Rectal smooth muscle tissue (tissue), 1 donor: Measurements from ENCODE around the gene FDX2.

Experiments
- H3K27ac ChIP-seq: one replicate; pipeline ENCODE4 v1.7.0; 2013; ENCODE audit warnings: low read depth, low read length, inconsistent platforms
- H3K27me3 ChIP-seq: one replicate; pipeline ENCODE4 v1.7.0; 2013; ENCODE audit warnings: low read length; ENCODE audit not compliant: control insufficient read depth, insufficient read depth
- H3K36me3 ChIP-seq: one replicate; pipeline ENCODE4 v1.7.0; 2013; ENCODE audit warnings: low read length; ENCODE audit not compliant: control insufficient read depth, insufficient read depth
- H3K4me1 ChIP-seq: one replicate; pipeline ENCODE4 v1.7.0; 2013; ENCODE audit warnings: low read length; ENCODE audit not compliant: control insufficient read depth, insufficient read depth
- H3K4me3 ChIP-seq: one replicate; pipeline ENCODE4 v1.7.0; 2013; ENCODE audit warnings: low read length
- H3K9ac ChIP-seq: one replicate; pipeline ENCODE4 v1.7.0; 2013; ENCODE audit warnings: low read length

FDX2 gene

GRCh38 chr19:10328558-10329429, 13.0 kb upstream of the FDX2 start:
- H3K36me3 ChIP-seq: peaks cover 19% of the 10 kb centered on the region
- H3K4me3 ChIP-seq: no peak overlapping the region
- no peak overlapping the region for H3K27ac ChIP-seq
- H3K4me1 ChIP-seq: peaks cover 7% of the 10 kb centered on the region
- H3K27me3 ChIP-seq: no peaks in the 10 kb centered on the region
- no peak overlapping the region for H3K9ac ChIP-seq

GRCh38 chr19:10327793-10328192, 12.0 kb upstream of the FDX2 start:
- Histone ChIP-seq H3K4me3 (no peak overlapping the region), H3K27ac (no peak overlapping the region), H3K36me3 (peaks cover 25% of the 10 kb centered on the region), H3K4me1 (peaks cover 6% of the 10 kb centered on the region), H3K9ac (no peak overlapping the region), H3K27me3 (no peaks in the 10 kb centered on the region)

DNA sequence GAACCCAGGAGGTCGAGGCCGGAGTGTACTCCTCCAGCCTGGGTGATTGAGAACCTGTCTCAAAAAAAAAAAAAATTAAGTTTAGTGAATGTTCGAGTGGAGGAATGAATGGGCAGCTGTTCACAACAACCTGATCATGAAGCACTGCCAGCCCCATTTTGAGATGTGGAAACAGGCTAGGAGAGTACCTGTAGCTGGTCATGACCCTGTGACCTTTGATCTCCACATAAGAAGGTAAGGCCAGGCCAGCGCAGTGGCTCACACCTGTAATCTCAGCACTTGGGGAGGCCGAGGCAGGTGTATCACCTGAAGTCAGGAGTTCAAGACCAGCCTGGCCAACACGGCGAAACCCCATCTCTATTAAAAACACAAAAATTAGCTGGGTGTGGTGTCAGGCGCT, 9.9 kb upstream of the FDX2 start:
- Histone ChIP-seq H3K27me3 (no peaks in the 10 kb centered on the region), H3K4me1 (no peaks in the 10 kb centered on the region), H3K9ac (no peak overlapping the region), H3K36me3 (peaks cover 37% of the 10 kb centered on the region), H3K4me3 (no peak overlapping the region), H3K27ac (no peak overlapping the region)

DNA sequence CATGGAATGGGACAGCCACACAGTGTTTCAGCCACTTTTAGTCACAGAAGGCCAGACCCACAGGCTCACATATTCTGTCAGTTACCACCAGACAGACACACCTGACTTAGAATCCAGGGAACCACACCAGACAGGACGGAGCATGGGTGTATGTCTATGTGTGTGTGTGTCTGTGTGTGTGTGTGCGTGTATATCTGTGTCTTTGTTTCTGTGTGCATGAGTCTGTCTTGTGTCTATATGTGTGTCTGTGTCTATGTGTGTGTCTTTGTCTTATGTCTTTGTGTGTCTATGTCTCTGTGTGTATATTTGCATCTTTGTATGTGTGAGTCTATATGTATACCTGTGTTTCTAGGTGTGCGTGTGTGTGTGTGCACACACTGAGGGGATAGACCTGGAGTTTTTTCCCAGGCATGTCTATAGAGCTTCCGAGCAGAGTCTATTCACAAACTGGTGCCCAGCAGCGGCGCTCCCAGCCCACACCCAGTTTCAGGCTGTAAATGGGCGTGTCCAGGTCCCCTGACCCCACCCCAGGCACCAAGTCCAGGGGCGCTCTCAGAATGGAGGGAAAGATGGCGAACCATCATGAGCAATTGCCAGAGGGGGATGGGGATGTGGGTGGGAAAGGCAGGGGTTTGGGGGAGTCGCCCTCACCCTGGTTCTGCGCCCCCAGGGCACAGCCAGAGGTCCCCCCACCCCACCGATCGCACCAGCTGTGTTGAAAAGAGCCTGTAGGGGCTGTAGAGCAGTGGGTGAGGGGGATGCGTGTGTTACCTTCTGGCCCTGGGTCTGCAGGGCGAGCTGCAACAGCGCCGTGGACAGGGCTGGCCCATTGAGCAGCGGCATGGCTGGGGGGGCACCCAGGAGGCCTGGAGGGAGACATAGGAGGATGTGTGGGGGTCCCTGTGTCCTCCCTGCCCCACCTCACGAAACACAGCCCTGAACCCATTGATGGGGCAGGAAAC, 6.3 kb upstream of the FDX2 start:
- no peak overlapping the region for H3K4me3 ChIP-seq
- H3K9ac ChIP-seq: no peak overlapping the region
- no peak overlapping the region for H3K27ac ChIP-seq
- H3K27me3 ChIP-seq: no peaks in the 10 kb centered on the region
- H3K4me1 ChIP-seq: no peaks in the 10 kb centered on the region
- H3K36me3 ChIP-seq: peaks cover 36% of the 10 kb centered on the region

DNA sequence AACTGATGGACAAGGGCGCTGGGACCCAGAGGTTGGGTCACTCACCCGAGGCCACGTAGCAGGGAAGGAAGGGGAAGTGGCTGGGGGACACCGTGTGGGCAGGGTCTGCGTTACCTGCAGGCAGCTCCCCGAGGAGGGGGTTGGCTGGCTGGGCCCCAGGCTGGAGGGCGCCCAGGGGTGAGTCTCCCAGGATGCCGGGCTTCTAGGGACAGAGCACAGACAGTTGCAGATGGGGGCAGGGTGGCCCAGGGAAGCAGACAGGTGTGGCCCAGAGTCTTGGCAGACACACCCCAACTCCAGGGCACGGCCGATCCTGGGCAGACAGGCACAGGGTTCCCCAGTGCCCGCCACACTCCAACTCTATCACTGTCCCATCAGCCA, 5.6 kb upstream of the FDX2 start:
- H3K27me3 ChIP-seq: no peaks in the 10 kb centered on the region
- peaks cover 36% of the 10 kb centered on the region for H3K36me3 ChIP-seq
- H3K27ac ChIP-seq: no peak overlapping the region
- no peak overlapping the region for H3K4me3 ChIP-seq
- no peaks in the 10 kb centered on the region for H3K4me1 ChIP-seq
- H3K9ac ChIP-seq: no peak overlapping the region

GRCh38 chr19:10320602-10321416, 5.0 kb upstream of the FDX2 start:
- no peak overlapping the region for H3K4me3 ChIP-seq
- no peaks in the 10 kb centered on the region for H3K4me1 ChIP-seq
- H3K27ac ChIP-seq: no peak overlapping the region
- H3K27me3 ChIP-seq: no peaks in the 10 kb centered on the region
- no peak overlapping the region for H3K9ac ChIP-seq
- peaks cover 35% of the 10 kb centered on the region for H3K36me3 ChIP-seq

- Histone ChIP-seq H3K9ac (no peak overlapping the region), H3K4me3 (no peak overlapping the region), H3K36me3 (peaks cover 37% of the 10 kb centered on the region), H3K4me1 (no peaks in the 10 kb centered on the region), H3K27me3 (no peaks in the 10 kb centered on the region), H3K27ac (no peak overlapping the region)
These were observed 3.2 kb upstream of the FDX2 start for GRCh38 chr19:10318807-10319682.

- H3K9ac ChIP-seq: no peak overlapping the region
- no peaks in the 10 kb centered on the region for H3K27me3 ChIP-seq
- peaks cover 33% of the 10 kb centered on the region for H3K36me3 ChIP-seq
- H3K27ac ChIP-seq: no peak overlapping the region
- no peak overlapping the region for H3K4me3 ChIP-seq
- H3K4me1 ChIP-seq: no peaks in the 10 kb centered on the region
These were observed 2.1 kb upstream of the FDX2 start for GRCh38 chr19:10317857-10318462.

DNA sequence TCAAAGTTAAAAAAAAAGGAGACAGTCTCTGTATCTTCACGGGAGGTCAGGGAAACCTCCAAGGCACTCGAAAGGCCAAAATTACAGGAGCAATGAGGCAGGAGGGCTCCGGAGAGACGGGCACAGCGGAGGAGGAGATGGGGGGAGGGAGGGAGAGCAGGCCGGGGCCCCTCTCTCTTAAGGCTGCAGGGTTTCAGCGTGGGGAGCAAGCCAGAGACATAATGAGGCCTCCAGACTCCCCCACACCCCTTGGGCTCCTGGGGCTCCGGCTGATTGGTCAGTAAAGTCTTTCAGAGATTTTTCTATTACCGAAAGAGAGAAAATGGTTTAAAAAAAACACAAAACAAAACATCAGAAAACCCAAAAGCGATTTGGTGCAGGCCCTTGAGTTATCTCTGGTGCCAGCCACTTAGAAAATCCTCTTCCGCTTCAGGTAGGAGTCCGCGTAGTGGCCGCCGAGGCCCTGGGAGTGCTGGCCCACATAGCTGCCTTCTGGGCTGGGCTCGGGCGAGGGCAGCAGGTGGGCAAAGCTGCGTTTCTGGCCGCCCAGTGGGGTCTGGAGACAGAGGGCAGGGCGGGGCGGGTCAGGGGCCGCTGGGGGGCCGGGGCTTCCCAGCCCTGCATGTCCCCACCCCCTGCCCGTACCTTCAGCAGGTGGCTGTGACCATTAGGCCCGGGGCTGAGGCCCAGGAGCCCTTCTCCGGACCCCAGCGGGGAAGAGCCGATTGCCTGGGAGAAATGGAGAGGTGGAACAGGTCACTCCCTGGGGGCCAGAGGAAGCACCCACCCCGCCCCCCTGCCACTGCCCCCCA, 1.4 kb upstream of the FDX2 start:
- Histone ChIP-seq H3K27me3 (no peaks in the 10 kb centered on the region), H3K4me3 (no peak overlapping the region), H3K9ac (no peak overlapping the region), H3K4me1 (no peaks in the 10 kb centered on the region), H3K36me3 (peaks cover 29% of the 10 kb centered on the region), H3K27ac (no peak overlapping the region)

- Histone ChIP-seq H3K9ac (no peak overlapping the region), H3K36me3 (peaks cover 24% of the 10 kb centered on the region), H3K4me3 (no peak overlapping the region), H3K27ac (no peak overlapping the region), H3K4me1 (no peaks in the 10 kb centered on the region), H3K27me3 (no peaks in the 10 kb centered on the region)
These were observed 622 bp upstream of the FDX2 start for GRCh38 chr19:10316229-10317044.
